Left ventricle myocardium superior (tissue), 1 donor: ENCODE data around the gene PRTFDC1. TPM values are rescaled to one million over a fixed set of nuclear protein-coding genes. Genes with fewer than 3 reads are reported as not detected.
"Not testable (repeated sequence)": the region's sequence is repeated elsewhere in the genome, so short reads cannot be mapped to it uniquely, and the experiment has no call there.

ENCODE experiments used
- ATAC-seq: fragments of 200-7000 bp; cut with Tn5 transposase; one replicate; pipeline ENCODE4 v1.9.1; 2020; ENCODE audit warnings: mild to moderate bottlenecking, moderate library complexity
- DNase-seq: peaks from one replicate; pipeline ENCODE4 v3.0.0-alpha.2; 2020
- intact Hi-C: fragments of 100-400 bp; cut with micrococcal nuclease; formaldehyde crosslinking; loops from one replicate; pipeline ENCODE4 v1.11.0; 2022
- total RNA-seq: library from RNA; stranded (reverse); fragmentation: NEBNext Ultra II Directional; extraction: Animal tissue kit (Norgen Biotek cat#: 25700); gene quantifications from one replicate; pipeline ENCODE4 v1.2.1, GENCODE V29; 2021
- donor health status: DM: no; HTN: yes; CAD: no; lungs with severe emphysema.

Gene PRTFDC1
- total RNA-seq, 1 donor from 2014 or later: 9.1 TPM

- DNase-seq (no peak), ATAC-seq (peak; percentile 38)
- intact Hi-C loops: no loop called here
These were observed 93.8 kb downstream of the PRTFDC1 start for GRCh38 chr10:24858288-24859270.

- intact Hi-C loops: no loop called here
- DNase-seq (no peak), ATAC-seq (no peak)
These were observed 95.2 kb downstream of the PRTFDC1 start for GRCh38 chr10:24857031-24857725.

DNA sequence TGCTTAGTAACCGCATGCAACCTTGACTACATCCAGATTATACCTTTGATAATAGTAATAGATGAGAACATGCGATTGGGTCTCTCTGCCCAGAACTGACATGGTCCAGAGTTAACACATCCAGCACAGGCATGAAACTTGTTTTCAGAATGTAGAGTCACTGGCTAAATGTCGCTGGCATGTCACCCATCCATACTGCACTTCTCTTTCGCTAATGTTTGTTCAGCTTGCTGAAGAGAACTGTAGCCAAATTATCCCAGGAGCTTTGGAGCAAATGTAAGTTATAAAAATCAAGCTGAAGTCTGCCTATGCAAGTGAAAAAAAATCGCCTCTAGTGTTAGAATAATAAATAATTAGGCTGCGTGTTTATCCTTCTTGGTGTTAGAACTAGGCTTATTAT lies 98.2 kb downstream of the PRTFDC1 start:
- ATAC-seq (no peak), DNase-seq (no peak)
- intact Hi-C loops: no loop called here

DNA sequence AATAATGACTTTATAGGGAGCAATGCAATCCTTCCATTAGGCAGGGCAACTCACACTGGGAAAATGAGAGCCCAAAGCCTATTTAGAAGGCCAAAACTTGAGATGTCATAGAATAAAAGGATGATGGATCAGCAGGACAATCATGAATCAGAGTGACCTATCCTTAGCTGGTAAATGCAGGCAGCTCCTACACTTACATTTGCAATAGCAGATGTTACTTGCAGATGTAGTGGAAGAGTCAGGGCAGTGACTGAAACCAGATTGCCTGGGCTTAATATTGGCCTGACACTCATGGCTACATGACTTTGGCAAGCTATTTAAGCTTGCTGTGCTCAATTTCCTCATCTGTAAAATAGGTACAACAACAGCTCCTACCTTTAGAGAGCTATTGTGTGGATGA lies 98.7 kb downstream of the PRTFDC1 start:
- intact Hi-C loops: no loop called here
- no peak for ATAC-seq
- no peak for DNase-seq

DNA sequence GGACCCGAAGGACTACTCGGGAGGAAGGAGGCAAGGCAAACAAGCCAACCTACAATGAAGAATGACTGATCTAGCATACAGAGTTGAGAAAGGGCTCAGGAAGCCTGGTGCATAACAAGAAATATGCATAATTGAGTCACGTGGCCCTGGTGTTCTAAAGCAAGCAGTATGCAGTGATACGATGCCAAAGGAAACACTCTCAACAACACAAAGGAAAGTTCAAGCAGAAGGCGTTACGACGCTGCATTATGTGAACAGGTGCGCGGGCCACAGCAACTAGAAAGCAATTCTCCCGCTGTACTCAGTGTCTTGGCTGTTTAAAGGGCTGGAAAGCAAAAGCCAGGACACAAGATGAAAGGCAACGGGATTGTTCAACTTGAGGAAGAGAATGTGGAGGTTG lies 100.8 kb downstream of the PRTFDC1 start:
- ATAC-seq (no peak), DNase-seq (no peak)
- intact Hi-C loops: no loop called here

DNA sequence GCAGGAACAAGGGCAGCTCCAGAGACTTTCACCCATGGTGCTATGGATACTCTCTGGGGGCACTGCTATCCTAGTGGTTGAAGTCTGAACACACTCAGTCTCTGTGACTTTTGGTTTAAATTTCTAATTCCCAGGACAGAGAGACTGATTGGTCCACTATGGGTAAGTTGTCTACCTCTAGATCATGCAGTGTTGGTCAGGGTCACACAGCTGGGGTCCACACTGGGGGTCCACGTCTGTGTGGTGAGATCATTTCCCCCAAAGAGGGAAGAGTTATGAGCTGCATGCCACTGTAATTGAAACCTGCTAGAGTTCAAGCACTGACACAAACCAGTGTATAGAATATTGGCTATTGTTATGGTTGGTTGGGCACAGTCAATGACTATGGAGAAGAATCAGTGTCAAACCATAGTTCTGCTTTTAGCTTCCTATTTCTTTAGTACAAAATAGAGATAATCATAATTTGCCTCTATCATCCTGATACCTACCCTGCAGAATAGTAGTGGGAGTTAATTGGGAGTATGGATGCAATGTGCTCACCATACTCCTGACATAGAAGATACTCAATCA lies 101.6 kb downstream of the PRTFDC1 start:
- intact Hi-C loops: no loop called here
- ATAC-seq: no peak
- DNase-seq: no peak

- intact Hi-C loops: no loop called here
- no peak for DNase-seq
- no peak for ATAC-seq
These were observed 102.7 kb downstream of the PRTFDC1 start for GRCh38 chr10:24849501-24850299.

- no peak for DNase-seq
- ATAC-seq: no peak
These were observed 103.4 kb downstream of the PRTFDC1 start for GRCh38 chr10:24849051-24849450.

GRCh38 chr10:24848195-24848594 lies 104.2 kb downstream of the PRTFDC1 start:
- no peak for DNase-seq
- no peak for ATAC-seq
- intact Hi-C loops: no loop called here

More at GRCh38 chr10:24849051-24849450, 103.4 kb downstream of the PRTFDC1 start:
- intact Hi-C loops: no loop called here

DNA sequence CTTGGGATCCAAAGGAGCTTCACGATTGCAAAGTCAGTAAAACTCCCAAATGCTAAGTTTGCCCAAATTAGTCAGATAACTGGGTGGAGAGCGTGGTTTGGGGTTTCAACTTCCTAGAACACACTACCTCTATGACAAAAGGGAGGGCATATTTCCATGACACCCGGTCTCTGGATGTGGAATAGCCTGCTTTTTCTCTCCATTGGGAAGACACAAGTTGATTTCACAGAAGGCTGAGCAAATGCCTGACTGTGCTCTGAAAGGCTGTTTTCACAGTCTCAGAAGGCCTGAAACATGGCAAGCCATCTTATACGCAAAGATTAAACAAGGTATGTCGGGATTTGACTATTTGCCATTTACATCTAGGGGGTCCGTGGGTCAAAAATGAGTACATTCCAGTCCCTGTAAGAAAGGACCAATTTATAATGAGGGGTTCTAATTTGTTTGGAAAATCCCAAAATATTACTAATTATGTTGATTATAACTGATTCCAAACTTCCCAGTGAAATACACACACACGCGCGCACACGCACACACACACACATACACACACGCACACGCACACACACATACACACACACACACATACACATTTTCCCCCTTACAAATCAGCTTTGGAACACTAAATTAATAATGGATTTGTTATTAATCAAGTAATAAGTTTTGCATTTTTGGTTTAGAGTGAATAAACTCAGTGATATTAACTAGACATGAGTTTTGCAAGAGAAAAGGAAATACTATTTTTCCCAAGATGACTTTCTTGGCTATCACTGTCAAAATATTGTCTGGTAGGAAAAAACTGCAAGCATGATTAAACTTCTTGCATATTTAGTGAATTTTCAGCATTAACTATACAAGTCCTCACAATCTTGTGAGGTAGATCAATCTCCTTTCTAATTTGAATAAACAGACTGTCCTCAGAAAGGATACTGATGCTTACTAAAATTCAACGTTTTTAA lies 105.0 kb downstream of the PRTFDC1 start:
- ATAC-seq: no peak
- intact Hi-C loops: no loop called here
- no peak for DNase-seq

- ATAC-seq: no peak
- intact Hi-C loops: no loop called here
- DNase-seq: no peak
These were observed 107.7 kb downstream of the PRTFDC1 start for GRCh38 chr10:24844742-24845141.

- ATAC-seq (no peak), DNase-seq (no peak)
- intact Hi-C loops: no loop called here
These were observed 109.2 kb downstream of the PRTFDC1 start for GRCh38 chr10:24843256-24843655.

DNA sequence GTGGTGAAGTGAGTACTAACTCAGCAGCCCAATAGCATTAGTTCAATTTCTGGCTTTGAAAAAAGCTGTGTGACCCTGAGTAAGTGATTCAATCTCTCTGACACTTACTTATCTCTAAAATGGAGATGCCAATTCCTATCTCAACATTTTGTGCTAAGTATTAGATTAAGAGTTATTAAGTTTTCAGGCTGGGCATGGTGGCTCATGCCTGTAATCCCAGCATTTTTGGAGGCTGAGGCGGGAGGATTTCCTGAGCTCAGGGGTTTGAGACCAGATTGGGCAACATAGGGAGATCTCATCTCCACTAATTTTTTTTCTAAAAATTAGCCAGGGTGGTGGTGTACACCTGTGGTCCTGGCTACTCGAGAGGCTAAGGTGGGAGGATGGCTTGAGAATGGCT lies 109.5 kb downstream of the PRTFDC1 start:
- DNase-seq (no peak), ATAC-seq (no peak)
- intact Hi-C loops: no loop called here

DNA sequence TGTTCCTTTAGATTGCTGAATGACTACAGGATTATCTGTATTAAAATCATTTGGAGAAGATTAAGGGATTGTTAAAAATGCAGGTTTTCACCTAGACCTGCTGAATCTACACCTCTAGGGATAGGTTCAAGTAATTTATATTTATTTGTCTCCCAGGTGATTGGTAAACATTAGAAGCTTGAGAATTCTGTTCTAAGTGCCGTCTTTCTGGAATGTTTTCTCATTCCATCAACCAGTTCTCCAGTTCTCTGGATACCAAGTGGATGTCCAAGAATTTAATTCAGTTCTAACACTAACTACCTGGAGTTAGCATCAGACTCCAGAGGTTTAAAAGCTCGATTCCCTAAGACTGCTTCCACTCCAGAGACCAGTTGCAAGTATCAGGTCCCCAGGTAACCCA lies 110.9 kb downstream of the PRTFDC1 start:
- no peak for DNase-seq
- intact Hi-C loops: no loop called here
- ATAC-seq: no peak

DNA sequence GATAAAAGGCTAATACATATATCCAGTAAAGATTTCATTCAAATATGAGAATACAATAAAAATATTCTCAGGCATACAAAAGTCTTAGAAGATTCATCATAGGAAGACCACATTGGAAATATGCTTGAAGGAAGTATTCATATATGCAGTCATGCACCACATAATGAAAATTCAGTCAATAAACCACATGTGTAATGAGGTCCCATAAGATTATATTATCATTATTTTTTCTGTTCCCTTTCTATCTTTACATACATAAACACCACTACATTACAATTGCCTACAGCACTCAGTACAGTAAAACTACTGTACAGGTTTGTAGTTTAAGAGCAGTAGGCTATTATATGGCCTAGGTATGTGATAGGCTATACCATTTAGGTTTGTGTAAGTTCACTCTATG lies 111.6 kb downstream of the PRTFDC1 start:
- intact Hi-C loops: no loop called here
- ATAC-seq (no peak), DNase-seq (no peak)

- intact Hi-C loops: not testable (repeated sequence)
These were observed 114.6 kb downstream of the PRTFDC1 start for GRCh38 chr10:24837781-24838180.

GRCh38 chr10:24834869-24835268 lies 117.5 kb downstream of the PRTFDC1 start:
- no peak for ATAC-seq
- intact Hi-C loops: no loop called here
- DNase-seq: no peak

More at GRCh38 chr10:24837781-24838180, 114.6 kb downstream of the PRTFDC1 start:
- not testable (repeated sequence) for ATAC-seq, DNase-seq

- peak; percentile 49 for ATAC-seq
- DNase-seq: no peak
- intact Hi-C loops: no loop called here
These were observed 126.4 kb downstream of the PRTFDC1 start for GRCh38 chr10:24826009-24826408.
